GM12878 (cell line): ENCODE data around the gene TCF4.

Experiments used
- EP300 ChIP-seq, 2 experiments: fragments of 150-350 bp in 1 of 2; IDR thresholded peaks; 2 replicates each; pipeline ENCODE4 v1.6.1; 2011 to 2012; ENCODE audit warnings: low read depth in 2 of 2, low read length in 2 of 2, borderline replicate concordance in 1 of 2, improper control_type of control experiment in 1 of 2, inconsistent platforms in 1 of 2; ENCODE audit not compliant: control insufficient read depth in 1 of 2
- POLR2A ChIP-seq: IDR thresholded peaks from 2 replicates; pipeline ENCODE4 v1.6.1; 2011; ENCODE audit warnings: low read depth, mild to moderate bottlenecking, low read length
- POLR2AphosphoS5 ChIP-seq: IDR thresholded peaks from 2 replicates; pipeline ENCODE4 v1.6.1; 2011; ENCODE audit warnings: mild to moderate bottlenecking, low read length, inconsistent platforms
- SP1 ChIP-seq: IDR thresholded peaks from one replicate; pipeline ENCODE4 v1.6.1; 2011; ENCODE audit warnings: low read depth, low read length
- TF ChIP-seq, protein P1 (sequence below), 3 experiments: IDR thresholded peaks in 2 of 3; conservative IDR thresholded peaks in 1 of 3; 2 replicates each; pipeline ENCODE4 v1.5.1; 2011; ENCODE audit warnings: low read depth in 3 of 3, low read length in 3 of 3, mild to moderate bottlenecking in 3 of 3, control low read depth in 2 of 3, moderate library complexity in 2 of 3, inconsistent platforms in 1 of 3, mixed read lengths in 1 of 3; ENCODE audit not compliant: control insufficient read depth in 2 of 3, insufficient read depth in 1 of 3; ENCODE audit errors: extremely low read depth in 1 of 3
- TF ChIP-seq, protein P2 (sequence below): IDR thresholded peaks from 2 replicates; pipeline ENCODE4 v1.6.1; 2012; ENCODE audit warnings: low read length, inconsistent platforms

GRCh38 chr18:55351241-55351691, 236.7 kb downstream of the TCF4 start:
- TF ChIP-seq SP1 (no peak), POLR2AphosphoS5 (no peak), EP300 (IDR thresholded peaks at IDR 0.05; ENCODE audit: borderline replicate concordance in 1 of 2, control insufficient read depth in 1 of 2, low read depth in 2 of 2, low read length in 2 of 2) (no peak), POLR2A (no peak)
- TF ChIP-seq, protein P1, sequence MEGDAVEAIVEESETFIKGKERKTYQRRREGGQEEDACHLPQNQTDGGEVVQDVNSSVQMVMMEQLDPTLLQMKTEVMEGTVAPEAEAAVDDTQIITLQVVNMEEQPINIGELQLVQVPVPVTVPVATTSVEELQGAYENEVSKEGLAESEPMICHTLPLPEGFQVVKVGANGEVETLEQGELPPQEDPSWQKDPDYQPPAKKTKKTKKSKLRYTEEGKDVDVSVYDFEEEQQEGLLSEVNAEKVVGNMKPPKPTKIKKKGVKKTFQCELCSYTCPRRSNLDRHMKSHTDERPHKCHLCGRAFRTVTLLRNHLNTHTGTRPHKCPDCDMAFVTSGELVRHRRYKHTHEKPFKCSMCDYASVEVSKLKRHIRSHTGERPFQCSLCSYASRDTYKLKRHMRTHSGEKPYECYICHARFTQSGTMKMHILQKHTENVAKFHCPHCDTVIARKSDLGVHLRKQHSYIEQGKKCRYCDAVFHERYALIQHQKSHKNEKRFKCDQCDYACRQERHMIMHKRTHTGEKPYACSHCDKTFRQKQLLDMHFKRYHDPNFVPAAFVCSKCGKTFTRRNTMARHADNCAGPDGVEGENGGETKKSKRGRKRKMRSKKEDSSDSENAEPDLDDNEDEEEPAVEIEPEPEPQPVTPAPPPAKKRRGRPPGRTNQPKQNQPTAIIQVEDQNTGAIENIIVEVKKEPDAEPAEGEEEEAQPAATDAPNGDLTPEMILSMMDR (IDR thresholded peaks at IDR 0.05 in 2 of 3, conservative IDR thresholded peaks at IDR 0.05 in 1 of 3; ENCODE audit: control insufficient read depth in 2 of 3, extremely low read depth in 1 of 3, insufficient read depth in 1 of 3, low read depth in 3 of 3, low read length in 3 of 3), result no peak
- TF ChIP-seq, protein P2, sequence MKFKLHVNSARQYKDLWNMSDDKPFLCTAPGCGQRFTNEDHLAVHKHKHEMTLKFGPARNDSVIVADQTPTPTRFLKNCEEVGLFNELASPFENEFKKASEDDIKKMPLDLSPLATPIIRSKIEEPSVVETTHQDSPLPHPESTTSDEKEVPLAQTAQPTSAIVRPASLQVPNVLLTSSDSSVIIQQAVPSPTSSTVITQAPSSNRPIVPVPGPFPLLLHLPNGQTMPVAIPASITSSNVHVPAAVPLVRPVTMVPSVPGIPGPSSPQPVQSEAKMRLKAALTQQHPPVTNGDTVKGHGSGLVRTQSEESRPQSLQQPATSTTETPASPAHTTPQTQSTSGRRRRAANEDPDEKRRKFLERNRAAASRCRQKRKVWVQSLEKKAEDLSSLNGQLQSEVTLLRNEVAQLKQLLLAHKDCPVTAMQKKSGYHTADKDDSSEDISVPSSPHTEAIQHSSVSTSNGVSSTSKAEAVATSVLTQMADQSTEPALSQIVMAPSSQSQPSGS, result no peak
